Right lobe of liver (tissue), 4 donors: Measurements from ENCODE around the gene SHMT2.

ENCODE experiments used
- POLR2A ChIP-seq: fragments of 450-650 bp; IDR thresholded peaks from one replicate; pipeline ENCODE4 v1.6.1; 2017; ENCODE audit warnings: antibody characterized with exemption, mild to moderate bottlenecking
- TF ChIP-seq, protein P1 (sequence below), 4 donors: fragments of 200-600 bp in 3 of 4; fragments of 450-650 bp in 1 of 4; IDR thresholded peaks; one replicate each; pipeline versions ENCODE4 v1.5.1 to v1.8.0; 2016 to 2022; ENCODE audit warnings: antibody characterized with exemption in 4 of 4, mild to moderate bottlenecking in 2 of 4
- donor health status: DM: no; HTN: no; CAD: no.
- donor health status: DM: no; HTN: no; CAD: no.
- donor health status: DM: no; HTN: yes; CAD: no.

DNA sequence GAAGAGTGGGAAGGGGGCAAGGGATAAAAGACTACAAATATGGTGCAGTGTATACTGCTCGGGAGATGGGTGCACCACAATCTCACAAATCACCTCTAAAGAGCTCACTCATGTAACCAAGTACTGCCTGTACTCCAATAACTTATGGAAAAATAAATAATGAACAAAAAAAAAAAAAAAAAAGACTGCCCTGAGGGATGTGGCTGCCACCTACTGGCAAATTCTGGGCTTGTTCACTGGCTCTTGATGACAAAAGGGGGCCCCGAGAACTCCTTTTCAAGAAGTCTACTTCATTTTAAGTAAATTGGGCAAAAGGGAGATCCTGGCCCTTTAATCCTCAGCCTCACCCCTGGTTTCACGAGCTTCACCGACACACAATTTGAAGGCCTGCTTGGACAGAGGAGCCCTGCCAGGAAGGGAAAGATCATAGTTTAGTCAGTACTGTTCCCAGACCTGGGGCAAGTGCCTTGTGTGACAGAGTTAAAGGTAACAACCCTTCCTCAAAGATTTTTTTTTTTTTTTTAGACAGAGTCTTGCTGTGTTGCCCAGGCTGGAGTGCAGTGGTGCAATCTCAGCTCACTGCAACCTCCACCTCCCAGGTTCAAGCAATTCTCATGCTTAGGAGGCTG, 47.5 kb downstream of the SHMT2 start:
- TF ChIP-seq, protein P1, sequence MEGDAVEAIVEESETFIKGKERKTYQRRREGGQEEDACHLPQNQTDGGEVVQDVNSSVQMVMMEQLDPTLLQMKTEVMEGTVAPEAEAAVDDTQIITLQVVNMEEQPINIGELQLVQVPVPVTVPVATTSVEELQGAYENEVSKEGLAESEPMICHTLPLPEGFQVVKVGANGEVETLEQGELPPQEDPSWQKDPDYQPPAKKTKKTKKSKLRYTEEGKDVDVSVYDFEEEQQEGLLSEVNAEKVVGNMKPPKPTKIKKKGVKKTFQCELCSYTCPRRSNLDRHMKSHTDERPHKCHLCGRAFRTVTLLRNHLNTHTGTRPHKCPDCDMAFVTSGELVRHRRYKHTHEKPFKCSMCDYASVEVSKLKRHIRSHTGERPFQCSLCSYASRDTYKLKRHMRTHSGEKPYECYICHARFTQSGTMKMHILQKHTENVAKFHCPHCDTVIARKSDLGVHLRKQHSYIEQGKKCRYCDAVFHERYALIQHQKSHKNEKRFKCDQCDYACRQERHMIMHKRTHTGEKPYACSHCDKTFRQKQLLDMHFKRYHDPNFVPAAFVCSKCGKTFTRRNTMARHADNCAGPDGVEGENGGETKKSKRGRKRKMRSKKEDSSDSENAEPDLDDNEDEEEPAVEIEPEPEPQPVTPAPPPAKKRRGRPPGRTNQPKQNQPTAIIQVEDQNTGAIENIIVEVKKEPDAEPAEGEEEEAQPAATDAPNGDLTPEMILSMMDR (IDR thresholded peaks at IDR 0.05): peak; percentile 34 to 56 (median 50)
- TF ChIP-seq POLR2A: no peak
